ENCODE results near the gene FLAD1.
A peak's percentile ranks its signal among the peaks of the same experiment; 100 is the strongest.

FLAD1 gene

DNA sequence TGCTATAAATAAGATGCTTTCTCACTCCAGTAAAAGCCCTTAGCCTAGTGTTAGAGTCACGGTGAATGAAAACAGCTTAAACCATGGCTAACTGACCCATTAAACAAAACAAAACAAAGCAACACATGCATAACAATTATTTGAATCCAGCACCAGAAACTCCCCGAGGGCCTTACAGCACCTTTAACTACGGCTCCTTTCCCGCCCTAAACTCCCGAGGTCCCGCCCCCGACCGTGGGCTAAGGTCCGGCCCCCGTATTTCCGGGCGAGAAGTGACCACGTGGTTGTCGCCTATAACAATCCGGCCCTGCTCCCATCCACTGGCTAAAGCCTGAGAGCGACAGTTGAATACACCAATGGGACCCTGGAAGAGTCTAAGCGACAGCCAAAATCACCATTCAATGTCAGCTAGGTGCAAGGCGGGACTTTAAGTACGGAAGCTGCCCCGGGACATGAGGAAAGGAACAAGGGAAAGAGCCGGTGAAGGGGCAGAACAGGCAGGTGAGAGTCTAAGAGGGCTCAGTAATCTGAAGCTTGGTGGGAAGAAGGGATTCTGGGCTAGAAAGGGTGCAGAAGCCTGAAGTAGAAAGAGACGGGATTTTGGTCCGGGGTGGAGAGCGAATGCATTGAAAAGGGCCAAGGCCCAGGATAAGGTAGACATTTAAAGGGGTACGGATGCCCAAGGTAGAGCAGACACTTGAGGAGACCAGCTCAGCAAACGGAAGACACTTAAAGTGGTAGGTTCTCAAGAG, at the start of gene FLAD1:
FLAD1 (plus strand) TSS at position 448 of the 752 bp plus-strand sequence. CDS start 351 bp downstream, outside the sequence.
- DNase-seq, result peak; percentile 98

DNA sequence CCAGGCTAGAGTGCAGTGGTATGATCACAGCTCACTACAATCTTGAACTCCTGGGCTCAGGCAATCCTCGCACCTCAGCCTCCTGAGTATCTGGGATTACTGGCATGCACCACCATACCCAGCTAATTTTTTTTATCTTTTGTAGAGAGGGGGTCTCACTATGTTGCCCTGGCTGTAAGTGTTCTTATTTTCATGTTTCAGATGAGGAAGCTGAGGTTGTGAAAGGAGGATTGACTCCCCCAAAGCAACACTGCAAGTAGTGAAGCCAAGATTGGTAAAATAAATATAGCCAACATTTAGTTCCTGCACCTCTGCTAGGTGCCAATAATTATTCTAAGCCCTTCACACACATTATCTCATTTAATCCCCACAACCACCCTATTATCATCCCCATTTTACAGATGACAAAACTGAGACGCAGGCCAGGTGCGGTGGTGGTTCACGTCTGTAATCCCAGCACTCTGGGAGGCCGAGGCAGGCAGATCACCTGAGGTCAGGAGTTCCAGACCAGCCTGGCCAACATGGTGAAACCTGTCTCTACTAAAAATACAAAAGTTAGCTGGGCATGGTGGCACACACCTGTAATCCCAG, 48.7 kb upstream of the FLAD1 start:
- no peak for DNase-seq

DNA sequence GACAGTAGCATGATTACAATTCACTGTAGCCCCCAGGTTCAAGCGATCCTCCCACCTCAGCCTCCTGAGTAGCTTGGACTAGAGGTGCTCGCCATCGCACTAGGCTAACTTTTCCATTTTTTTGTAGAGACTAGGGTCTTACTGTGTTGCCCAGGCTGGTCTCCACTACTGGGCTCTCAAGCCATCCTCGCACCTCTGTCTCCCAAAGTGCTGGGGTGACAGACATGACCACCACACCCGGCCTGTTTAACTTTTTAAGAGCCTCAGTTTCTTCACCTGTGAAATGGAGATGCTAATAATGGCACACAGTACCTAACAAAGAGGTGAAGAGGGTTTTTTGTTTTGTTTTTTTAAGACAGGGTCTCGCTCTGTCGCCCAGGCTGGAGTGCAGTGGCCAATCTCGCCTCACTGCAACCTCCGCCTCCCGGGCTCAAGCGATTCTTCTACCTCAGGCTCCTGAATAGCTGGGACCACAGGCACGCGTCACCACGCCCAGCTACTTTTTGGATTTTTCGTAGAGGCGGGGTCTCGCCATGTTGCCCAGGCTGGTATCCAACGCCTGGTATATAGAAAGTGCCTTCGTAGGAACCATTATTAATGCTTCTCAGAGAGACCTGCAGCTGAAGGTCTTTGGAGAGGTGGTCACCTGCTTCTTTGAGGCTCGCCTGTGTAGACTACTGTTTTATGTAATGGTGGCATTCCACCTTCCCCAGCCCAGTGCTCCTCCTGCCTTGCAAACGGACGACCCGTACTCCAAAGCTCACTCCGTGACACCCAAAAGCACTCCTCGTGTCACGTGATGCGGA, 47.2 kb upstream of the FLAD1 start:
- no peak for DNase-seq

DNA sequence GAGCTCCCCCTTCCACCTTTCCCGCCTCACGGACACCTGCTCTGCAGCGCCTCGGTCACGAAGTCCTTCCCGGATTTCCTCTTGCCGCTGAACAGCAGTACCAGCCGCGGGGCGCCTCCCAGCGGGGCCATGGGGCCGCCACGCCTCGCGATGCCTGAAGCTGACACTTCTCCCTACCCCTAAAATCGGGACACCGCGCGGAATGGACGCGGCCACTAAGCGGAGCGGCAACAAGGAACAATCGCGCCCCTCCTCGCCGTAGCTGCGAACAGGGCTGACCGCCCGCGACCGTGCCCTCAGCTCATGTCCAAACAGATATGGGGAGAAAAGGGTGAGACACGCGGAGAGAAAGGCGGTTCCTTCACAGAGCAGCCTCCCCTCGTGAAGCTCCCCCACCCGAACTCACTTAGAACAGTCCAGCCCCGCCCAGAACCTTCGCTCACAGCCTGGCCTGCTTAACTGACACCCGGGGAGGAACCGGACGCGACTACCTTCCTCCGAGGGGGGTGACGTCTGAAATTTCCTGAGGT, 46.5 kb upstream of the FLAD1 start, which contains the start of gene PMVK:
PMVK (minus strand) TSS at position 165 of the 530 bp plus-strand sequence; CDS start at position 131, 34 bp downstream.
- DNase-seq, result peak; percentile 96

DNA sequence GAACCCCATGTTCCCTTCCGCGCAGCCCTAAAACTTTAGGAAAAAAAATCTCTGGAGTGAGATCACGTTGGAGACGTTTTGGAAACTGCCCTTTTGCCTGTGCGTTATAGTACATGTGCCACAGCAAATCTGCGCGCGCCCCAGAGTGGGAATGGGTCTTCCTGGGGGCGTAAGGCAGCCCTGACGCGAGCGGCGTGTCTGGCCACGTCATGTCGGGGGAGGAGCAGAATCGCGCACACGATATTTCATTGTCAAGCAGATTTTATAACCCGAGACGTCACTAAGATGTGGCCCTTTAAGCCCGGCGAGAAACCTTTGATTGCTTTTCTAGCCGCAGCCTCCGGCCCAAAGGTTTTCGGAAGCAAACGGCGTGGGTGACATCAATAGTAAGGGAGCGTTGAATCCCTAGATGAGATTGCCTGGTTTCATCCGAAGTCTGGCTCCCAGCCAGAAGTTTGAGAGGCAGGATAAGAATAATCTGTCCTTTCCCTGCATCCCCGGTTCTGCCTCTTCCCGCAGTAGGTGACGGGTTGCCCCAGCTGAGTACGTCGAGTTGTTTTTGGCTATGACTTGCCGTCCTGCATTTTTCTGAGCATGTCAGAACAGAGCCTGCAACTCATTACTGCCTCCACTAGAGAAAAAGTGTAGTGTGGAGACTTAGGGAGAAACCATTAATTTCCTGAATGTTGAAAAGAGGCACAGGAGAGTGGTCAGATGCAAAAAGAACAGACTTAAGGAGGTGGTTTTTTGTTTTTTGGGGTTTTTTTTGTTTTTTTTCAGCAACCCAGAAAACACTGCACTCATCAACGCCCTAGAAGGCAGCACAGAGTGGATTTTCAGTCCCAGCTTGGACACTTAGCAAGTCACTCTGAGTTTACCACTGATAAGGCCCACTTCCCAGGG, 45.8 kb upstream of the FLAD1 start:
- peak; percentile 96 for DNase-seq

DNA sequence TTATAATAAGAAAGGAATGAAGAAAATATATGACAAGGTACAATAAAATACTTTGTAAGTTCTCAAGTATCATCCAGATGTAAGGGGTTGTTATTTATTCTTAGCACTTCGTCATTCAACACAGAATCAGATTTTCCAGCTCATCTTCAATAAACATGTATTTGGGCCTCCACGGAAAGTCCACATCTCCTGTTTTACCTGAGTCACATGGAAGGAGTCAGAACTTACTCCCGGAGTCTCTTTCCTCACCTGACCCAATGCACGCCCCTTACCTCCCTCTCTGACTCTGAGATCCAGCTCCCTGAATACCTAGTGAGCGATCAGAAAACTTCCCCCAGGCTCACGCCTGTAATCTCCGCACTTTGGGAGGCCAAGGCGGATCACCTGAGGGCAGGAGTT, 45.2 kb upstream of the FLAD1 start:
- DNase-seq, result no peak

DNA sequence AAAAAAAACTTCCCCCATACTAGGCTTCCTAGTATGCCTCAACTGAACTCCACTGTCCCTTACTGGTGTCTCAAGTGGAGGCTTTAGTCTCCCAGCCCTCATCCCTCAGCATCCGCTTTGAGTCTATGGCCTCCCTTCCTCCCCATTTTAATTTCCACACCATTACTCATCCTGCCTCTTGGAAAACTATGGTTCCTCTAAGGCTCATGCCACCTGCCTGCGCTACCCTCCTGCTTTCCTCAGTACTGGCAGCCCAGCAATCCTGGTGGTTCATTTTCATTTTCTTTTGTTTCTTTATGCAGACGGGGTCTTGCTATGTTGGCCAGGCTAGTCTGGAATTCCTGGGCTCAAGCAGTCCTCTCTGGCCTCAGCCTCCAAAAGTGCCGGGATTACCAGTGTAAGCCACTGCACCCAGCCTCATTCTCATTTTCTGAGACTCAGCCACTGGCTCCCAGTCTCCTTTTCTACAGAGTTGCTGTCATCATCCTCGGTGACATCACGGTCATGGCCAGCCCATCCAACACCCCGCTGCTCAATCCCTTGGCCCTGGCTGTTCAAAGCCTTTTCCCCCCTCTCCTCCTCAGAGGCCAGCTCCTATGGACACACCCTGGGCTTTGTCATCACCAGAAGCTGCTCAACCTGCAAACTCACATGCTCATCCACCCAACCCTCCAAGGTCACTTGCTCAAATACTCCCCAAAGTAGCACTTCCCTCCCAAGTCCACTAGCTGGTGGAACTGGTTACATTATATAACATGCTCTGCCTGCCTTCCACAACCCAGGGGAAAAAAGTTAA, 44.3 kb upstream of the FLAD1 start:
- no peak for DNase-seq

DNA sequence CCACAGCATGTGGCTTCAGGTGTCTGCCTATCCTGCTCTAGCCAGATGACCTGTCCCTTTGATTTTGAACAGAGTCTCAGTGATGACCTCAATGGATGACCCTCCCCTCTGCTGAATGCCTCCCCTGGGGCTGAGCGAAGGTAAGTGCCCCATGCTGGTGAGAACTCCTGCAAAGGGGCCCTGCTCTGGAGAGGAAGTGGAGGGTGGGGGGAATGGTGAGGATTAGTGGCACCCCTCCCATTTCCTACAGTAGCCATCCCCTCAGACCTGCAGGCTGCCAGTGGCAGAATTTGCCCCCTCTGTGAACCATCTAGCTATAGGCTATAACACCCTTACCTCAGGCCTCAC, 43.0 kb upstream of the FLAD1 start:
- DNase-seq, result no peak

DNA sequence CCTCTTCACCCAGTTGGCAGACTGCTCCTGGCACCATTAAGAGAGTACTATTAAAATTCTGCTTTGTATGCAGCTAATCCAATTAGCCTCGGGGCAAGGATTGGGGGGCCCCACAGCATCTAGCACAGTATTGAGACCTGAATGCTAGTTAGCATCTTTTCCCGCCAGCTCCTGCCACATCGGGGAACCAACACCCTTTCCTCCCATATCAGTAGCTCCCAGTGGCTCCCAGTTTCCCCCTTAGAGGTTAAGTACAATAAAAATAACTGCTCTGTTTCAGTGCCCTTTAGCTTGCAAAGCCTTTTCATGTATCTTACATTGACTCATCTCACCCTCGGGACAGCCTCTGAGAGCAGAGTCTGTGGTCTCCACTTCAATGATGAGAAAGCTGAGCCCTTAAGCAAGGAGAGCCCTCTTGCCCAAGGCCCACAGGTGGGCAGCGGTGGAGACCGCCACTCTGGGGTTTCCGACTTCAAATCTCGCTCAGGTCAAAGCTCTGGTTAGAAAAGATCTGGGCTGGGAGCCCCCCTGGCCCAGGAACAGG, 42.4 kb upstream of the FLAD1 start:
- DNase-seq, result no peak

DNA sequence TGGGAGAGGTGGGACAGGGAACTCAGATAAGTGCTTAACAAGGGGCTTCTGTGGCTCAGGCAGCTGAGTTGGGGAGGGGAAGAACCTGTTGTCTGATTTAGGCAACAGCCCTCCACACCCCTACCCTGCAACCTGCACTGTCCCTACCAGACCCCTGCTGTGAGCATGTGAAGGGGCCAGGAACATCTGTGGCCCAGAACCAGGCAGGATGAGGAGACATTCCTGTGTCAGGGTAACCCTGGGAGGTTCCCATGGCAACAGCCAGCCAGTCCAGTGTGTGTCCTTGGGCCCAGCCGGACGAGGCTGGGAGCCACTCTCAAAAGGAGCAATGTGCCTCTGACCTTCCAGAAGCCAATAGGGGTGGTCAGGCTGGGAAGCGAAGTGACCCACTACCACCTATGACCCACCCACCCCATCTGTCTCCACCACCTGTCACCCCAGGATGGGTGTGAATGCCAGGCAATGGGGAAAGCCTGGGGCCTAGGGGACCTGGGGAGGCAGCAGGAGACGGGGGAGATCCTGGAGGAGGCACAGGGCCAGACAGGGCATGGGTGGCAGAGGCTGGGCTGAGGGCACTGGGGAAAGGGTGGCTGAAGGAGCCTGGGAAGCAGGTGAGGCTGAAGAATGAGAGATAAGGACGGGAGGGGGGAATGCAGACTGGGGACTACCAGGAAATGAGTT, 41.7 kb upstream of the FLAD1 start:
- no peak for DNase-seq

DNA sequence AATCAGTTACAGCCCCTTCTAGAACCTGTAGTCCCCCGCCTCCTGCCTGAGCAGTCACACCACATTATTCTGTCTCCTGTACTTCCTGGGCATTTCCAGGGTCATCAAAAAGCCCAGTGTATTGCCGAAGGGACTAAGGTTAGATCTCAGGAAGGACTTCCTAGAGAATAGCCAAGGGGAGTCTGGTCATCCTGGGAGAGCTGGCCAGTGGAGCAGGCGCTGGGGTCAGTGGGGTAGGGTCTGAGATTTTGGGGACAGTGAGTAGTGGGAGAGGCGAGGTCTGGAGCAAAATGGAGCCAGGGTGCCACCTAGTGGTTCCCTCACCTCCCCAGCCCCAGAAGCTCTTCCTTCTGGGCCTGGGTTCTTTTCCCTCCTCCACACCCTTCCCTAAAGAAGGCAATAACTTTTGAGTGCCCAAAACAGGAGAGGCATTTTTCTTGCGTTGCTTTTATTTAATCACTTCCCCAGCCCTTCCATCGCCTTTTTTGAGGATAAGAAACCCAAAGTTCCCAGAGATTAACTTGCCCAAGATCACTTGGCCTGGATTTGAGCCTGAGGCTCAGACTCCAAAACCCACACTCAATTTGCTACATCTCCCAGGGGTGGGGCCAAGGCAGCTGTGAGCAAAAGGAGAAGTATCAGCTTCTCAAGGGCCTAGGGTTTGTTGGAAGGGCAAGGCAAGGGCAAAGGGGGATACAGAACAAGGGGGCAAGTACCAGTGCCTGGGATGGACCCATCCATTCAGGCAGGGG, 39.3 kb upstream of the FLAD1 start:
- no peak for DNase-seq

DNA sequence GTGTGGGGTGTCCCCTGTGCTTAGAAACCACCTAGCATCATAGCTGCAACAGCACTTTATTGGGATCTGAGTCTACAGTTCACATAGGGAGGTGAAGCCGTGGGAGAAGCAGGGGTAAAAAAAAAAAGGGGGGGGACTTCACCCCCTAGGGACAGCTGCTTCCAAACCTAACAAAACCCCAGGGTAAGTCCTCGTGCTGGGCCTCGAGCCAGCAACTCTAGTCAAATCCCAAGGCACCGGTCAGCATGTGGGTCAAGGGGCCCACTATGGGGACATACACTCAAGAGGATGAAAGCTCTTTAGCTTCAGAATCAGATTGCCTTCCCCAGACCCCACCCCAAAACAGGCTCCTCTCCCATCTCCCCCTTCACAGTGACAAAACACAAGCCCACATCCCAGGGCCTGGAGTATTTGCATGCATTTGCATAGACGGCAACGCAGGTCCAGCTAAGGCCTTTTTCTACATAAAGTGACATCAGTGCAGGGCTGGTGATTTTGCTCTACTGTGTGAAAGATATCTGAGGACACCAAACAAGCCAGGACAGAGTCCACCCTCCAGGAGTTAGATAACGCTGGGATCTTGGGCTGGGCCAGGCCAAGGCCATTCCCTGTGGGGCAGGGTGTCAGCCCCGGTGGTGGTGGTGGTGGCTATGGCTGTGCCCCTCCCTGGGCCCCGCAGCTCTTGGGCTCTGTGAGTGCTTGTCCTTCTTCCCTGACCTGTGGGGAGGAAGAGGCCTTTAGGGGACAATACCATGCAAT, 38.6 kb upstream of the FLAD1 start:
- no peak for DNase-seq

DNA sequence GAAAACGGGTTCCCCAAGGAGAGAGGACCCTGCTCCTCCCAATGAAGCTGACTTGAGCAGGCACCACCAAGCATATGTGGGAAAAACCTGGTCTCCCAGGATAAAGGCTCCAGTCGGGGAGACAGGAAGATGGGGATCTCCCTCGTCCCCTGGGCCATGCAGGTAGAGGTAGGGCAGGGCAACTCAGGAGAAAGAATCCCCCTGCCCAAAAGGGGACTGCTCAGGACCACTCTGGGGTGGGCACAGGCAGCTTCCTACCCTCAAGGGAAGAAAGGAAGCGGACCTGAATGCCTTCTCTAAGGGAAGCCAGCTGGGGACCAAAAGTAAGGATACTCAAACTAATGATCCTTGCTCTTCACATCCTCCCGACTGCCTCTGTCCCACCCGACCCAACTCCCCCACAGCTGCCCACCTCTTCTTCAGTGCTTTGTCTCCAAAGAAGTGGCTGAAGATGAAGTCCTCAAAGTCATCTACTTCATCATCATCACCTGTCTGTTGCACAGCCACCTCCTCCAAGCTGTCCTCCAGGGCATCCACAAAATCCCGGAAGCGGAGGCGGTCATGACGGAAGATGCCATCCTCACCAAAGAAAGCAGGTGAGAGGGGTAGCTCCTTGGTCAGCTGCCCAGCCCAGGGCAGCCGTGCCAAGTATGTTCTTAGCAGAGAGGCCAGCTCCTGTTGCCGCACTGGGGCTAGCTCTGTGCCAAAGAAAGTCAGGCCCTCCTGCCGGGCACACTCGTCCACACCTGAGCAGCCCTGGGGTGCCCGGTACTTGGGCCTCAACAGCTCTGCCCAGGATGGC, 37.8 kb upstream of the FLAD1 start:
- DNase-seq, result no peak

DNA sequence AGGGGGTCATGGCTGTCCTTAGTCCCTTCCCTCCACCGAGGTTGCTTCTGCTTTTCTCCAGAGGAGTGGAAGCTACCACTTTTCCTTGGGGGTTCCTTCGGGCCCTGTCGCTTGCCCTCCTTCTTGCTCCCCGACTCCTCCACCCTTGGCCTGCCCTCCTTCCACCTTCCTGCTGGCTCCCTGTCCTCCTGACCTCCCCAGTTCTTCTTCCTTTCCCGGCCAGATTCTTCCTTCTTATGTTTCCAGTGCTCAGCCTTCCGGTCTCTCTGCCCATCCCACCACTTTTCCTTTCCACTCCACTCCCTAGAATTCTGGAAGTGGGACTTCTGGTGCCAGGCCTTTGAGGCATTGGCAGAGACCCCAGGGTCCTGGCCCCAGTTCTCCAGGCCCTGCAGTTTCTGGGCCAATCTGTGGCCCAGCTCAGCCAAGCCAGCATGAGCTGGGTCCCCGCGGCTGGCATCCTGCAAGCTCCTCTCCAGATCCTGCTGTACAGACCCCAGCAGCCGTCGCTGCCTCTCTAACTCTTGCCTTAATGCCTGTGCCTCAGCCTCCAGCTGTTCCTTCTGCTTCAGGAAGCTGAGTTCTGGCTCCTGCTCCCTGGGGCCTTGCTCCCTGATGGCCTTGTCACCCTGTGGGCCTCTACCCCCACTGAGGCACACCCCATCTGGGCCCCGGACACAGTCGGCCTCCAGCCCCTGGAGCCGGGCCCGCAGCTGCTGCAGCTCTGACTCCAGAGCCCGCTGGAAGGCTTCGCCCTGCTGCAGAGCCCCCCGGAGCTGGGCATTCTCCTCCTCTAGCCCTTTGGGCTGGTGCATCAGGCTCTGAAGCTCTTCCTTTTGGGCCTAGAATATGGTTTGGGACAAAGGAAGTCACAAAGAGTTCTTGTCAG, 36.9 kb upstream of the FLAD1 start:
- no peak for DNase-seq

DNA sequence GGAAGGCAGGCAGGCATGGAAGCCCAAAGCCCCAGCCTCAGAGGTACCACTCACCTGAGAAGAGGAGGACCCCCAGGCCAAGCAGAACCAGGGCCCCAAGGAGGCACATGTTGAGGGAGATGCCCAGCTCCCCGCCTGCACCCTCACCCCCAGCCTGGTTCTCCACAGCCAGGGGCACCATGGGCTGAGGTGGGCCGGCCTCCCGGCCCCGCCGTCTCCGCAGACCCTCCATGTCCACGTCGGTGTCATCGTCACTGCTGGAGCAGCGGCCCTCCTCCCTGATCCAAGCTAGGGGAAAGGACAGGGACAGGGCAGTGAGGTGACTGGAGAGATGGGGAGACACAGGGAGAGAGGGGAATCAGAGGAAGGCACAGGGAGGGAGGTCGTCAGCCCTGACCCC, 35.1 kb upstream of the FLAD1 start:
- no peak for DNase-seq

DNA sequence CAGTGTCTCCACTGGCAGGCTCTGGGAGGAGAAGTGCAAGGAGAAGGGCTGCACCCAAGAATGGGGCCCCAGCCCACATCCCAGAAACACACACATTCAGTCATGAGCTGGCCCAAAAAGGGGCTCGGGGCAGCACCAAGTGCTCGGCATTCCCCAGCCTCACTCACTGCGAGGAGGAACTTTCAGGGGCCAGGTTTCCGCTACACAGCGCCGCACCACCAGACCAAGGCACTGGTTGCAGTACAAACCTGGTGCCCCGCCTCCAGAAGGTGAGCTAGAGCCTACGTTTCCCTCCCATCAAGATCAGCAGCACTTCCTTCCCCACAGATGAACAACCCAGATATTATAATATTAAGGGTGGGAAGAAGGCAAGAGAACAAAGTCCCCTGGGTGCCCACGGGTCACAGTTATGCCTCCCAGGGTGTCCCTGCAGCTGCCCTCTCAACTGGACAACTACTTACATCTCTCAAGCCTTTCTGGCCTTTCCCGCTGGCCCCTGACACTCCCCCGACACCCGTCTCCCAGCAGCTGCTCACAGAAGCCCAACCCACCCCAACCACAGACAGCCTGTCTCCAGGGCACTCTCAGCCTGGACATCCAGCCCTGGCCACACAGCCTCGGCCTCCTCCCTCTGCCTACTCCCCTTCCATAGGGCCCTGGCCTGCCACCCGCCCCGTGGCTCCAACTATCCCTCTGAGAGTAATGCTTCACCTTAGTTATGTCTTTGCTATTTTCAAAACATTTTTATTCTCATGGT, 31.1 kb upstream of the FLAD1 start:
- DNase-seq, result no peak

DNA sequence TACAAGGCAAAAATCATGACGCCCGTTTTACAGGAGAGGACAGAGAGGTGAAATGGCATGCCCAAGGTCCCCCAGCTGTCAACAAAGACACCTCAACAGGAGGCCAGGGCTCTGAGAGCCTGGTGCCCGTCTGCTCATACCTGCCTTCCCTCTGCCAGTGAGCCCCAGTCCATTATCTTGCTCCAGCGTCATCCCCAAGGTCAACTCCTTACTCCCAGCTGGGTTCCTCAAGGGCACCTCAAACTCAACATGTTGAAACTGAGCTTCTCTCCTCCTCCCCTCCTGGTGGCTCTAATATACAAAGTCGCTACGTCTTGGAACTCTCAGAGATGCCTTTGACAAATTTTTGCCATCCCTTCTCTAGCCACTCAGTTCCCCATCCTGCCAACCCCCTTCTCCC, 30.5 kb upstream of the FLAD1 start:
- DNase-seq, result no peak

All from NCI-H1417 treated with DMSO at 0.1 percent for 48 hours (cell line).